Breast epithelium (tissue), 4 donors: ENCODE measurements around the gene HEPACAM2. TPM values are rescaled to one million over a fixed set of nuclear protein-coding genes. Genes with fewer than 3 reads are reported as not detected.

Experiments used
- DNase-seq, 2 donors: peaks; one replicate each; pipeline ENCODE4 v3.0.0-alpha.2; 2019; ENCODE audit warnings: low spot score in 2 of 2
- H3K27ac ChIP-seq, 2 donors: fragments of 200-600 bp; sonication (generic) in 1 of 2; one replicate each; pipeline ENCODE4 v1.5.1; 2016 to 2019; ENCODE audit warnings: mild to moderate bottlenecking in 1 of 2
- H3K27me3 ChIP-seq, 2 donors: fragments of 200-600 bp; sonication (generic) in 1 of 2; one replicate each; pipeline versions ENCODE4 v1.5.1 to v1.6.0; 2017 to 2019; ENCODE audit warnings: control low read depth in 1 of 2, mild to moderate bottlenecking in 1 of 2
- H3K36me3 ChIP-seq: fragments of 200-600 bp; one replicate; pipeline ENCODE4 v1.5.1; 2019
- H3K4me1 ChIP-seq, 2 donors: fragments of 200-600 bp; sonication (generic); one replicate each; pipeline ENCODE4 v1.5.1; 2016 to 2019; ENCODE audit warnings: control low read depth in 1 of 2
- H3K4me3 ChIP-seq, 3 donors: fragments of 200-600 bp; sonication (generic); 1 replicate in 2 of 3; 2 replicates in 1 of 3; pipeline ENCODE4 v1.5.1; 2016 to 2019; ENCODE audit warnings: mild to moderate bottlenecking in 3 of 3, moderate library complexity in 2 of 3
- H3K9me3 ChIP-seq, 2 donors: fragments of 200-600 bp; sonication (generic) in 1 of 2; one replicate each; pipeline ENCODE4 v1.5.1; 2016 to 2019; ENCODE audit warnings: control low read depth in 1 of 2
- POLR2A ChIP-seq: fragments of 450-650 bp; IDR thresholded peaks from one replicate; pipeline ENCODE4 v1.6.1; 2016; ENCODE audit warnings: antibody characterized with exemption, mild to moderate bottlenecking, moderate library complexity
- POLR2AphosphoS5 ChIP-seq, 3 donors: sonication (generic); formaldehyde crosslinking; IDR thresholded peaks; one replicate each; pipeline ENCODE4 v1.6.1; 2017; ENCODE audit warnings: antibody characterized with exemption in 3 of 3
- intact Hi-C: fragments of 100-400 bp; cut with DNase I; formaldehyde crosslinking; loops from one replicate; pipeline ENCODE4 v1.15.1; 2023; ENCODE audit warnings: low total_unique reads
- total RNA-seq, 3 donors: library from RNA; depleted of rRNA; stranded (reverse); fragments of >200 nt; gene quantifications; one replicate each; pipeline ENCODE4 v1.1.0, GENCODE V29; 2016
- TF ChIP-seq, protein P1 (sequence below), 3 donors: fragments of 450-650 bp; IDR thresholded peaks; one replicate each; pipeline ENCODE4 v1.5.1; 2016 to 2017; ENCODE audit warnings: antibody characterized with exemption in 3 of 3, mild to moderate bottlenecking in 3 of 3, moderate library complexity in 3 of 3

Gene HEPACAM2
- total RNA-seq, 3 donors from 2014 or later = 0.33 to 4.4 TPM; not detected in 1

- Histone ChIP-seq H3K4me3 (no peak overlapping the region), H3K9me3 (no peaks in the 10 kb centered on the region), H3K27ac (no peak overlapping the region), H3K36me3 (no peaks in the 10 kb centered on the region), H3K27me3 (no peaks in the 10 kb centered on the region), H3K4me1 (no peaks in the 10 kb centered on the region)
- intact Hi-C loops = no loop called here
- TF ChIP-seq POLR2A = no peak
- DNase-seq = no peak
Observed at GRCh38 chr7:93203496-93203895, 22.8 kb downstream of the HEPACAM2 start.

DNA sequence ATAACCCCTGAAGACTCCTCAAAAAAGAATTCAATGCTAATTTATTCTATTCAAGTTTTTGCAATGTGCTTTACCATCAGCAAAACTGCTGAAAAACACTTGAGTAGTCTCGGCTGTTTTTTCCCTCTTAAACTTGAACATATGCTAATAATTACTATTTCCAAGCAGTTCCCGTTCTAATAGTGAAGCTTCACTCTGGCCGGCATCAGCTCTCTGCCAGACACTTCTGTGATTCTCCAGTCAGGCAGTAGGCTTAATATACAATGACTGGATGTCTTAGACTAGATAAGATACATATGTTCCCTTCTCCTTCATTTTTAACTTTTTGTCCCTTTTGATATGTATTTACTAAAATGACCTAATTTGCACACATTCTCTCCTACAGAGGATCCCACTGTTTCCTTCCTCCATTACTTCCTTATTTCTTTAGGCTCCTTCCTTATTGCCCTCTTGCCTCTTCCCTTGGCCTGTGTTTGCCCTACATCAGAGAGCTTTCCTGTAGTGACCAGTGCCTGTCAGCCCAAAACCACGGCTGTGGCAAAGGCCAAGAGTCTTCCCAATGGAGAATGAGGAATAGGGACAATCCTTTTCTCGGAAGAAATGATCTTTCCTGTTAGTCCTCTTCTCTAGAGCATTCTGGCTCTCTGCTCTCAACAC, 23.5 kb downstream of the HEPACAM2 start:
- intact Hi-C loops = no loop called here
- H3K9me3 ChIP-seq = no peaks in the 10 kb centered on the region
- no peaks in the 10 kb centered on the region for H3K4me1 ChIP-seq

GRCh38 chr7:93198472-93198871, 27.8 kb downstream of the HEPACAM2 start:
- Histone ChIP-seq H3K27me3 (no peaks in the 10 kb centered on the region), H3K4me3 (no peak overlapping the region), H3K36me3 (no peaks in the 10 kb centered on the region), H3K27ac (no peak overlapping the region), H3K4me1 (no peaks in the 10 kb centered on the region), H3K9me3 (no peaks in the 10 kb centered on the region)
- TF ChIP-seq POLR2AphosphoS5 (IDR thresholded peaks at IDR 0.05) = no peak
- TF ChIP-seq, protein P1, sequence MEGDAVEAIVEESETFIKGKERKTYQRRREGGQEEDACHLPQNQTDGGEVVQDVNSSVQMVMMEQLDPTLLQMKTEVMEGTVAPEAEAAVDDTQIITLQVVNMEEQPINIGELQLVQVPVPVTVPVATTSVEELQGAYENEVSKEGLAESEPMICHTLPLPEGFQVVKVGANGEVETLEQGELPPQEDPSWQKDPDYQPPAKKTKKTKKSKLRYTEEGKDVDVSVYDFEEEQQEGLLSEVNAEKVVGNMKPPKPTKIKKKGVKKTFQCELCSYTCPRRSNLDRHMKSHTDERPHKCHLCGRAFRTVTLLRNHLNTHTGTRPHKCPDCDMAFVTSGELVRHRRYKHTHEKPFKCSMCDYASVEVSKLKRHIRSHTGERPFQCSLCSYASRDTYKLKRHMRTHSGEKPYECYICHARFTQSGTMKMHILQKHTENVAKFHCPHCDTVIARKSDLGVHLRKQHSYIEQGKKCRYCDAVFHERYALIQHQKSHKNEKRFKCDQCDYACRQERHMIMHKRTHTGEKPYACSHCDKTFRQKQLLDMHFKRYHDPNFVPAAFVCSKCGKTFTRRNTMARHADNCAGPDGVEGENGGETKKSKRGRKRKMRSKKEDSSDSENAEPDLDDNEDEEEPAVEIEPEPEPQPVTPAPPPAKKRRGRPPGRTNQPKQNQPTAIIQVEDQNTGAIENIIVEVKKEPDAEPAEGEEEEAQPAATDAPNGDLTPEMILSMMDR (IDR thresholded peaks at IDR 0.05) = no peak
- TF ChIP-seq POLR2A = no peak
- DNase-seq = no peak
- intact Hi-C loops = no loop called here

More for the DNA sequence above, 23.5 kb downstream of the HEPACAM2 start:
- no peak for TF ChIP-seq POLR2A
- TF ChIP-seq, protein P1 (IDR thresholded peaks at IDR 0.05) = no peak
- TF ChIP-seq POLR2AphosphoS5 (IDR thresholded peaks at IDR 0.05) = no peak
- no peaks in the 10 kb centered on the region for H3K36me3 ChIP-seq
- DNase-seq = no peak
- H3K27me3 ChIP-seq = no peaks in the 10 kb centered on the region
- no peak overlapping the region for H3K27ac ChIP-seq
- no peak overlapping the region for H3K4me3 ChIP-seq

- Histone ChIP-seq H3K27me3 (no peaks in the 10 kb centered on the region), H3K27ac (no peak overlapping the region), H3K4me3 (no peak overlapping the region), H3K9me3 (no peaks in the 10 kb centered on the region), H3K36me3 (no peaks in the 10 kb centered on the region), H3K4me1 (no peaks in the 10 kb centered on the region)
- intact Hi-C loops = no loop called here
- no peak for DNase-seq
- no peak for TF ChIP-seq POLR2A
- TF ChIP-seq POLR2AphosphoS5 (IDR thresholded peaks at IDR 0.05) = no peak
- TF ChIP-seq, protein P1 (IDR thresholded peaks at IDR 0.05) = no peak
Observed at GRCh38 chr7:93196336-93196735, 29.9 kb downstream of the HEPACAM2 start.

- intact Hi-C loops = no loop called here
- no peak for DNase-seq
- H3K9me3 ChIP-seq = no peaks in the 10 kb centered on the region
- no peak overlapping the region for H3K27ac ChIP-seq
- no peak overlapping the region for H3K4me3 ChIP-seq
- H3K27me3 ChIP-seq = no peaks in the 10 kb centered on the region
- TF ChIP-seq POLR2AphosphoS5 (IDR thresholded peaks at IDR 0.05) (no peak), POLR2A (no peak)
- TF ChIP-seq, protein P1 (IDR thresholded peaks at IDR 0.05) = no peak
- no peaks in the 10 kb centered on the region for H3K4me1 ChIP-seq
- H3K36me3 ChIP-seq = no peaks in the 10 kb centered on the region
Observed at GRCh38 chr7:93194386-93194785, 31.9 kb downstream of the HEPACAM2 start.
